Thyroid gland (tissue), 4 donors: ENCODE results near the gene PDZD8. TPM values are rescaled to one million over a fixed set of nuclear protein-coding genes. Genes with fewer than 3 reads are reported as not detected.
"Not testable (repeated sequence)": the region's sequence is repeated elsewhere in the genome, so short reads cannot be mapped to it uniquely, and the experiment has no call there.

Source experiments
- DNase-seq, 2 donors: peaks; one replicate each; pipeline ENCODE4 v3.0.0-alpha.2; 2019
- H3K27ac ChIP-seq, 3 donors: fragments of 200-600 bp; sonication (generic); 1 replicate in 2 of 3; 2 replicates in 1 of 3; pipeline ENCODE4 v1.5.1; 2016 to 2019; ENCODE audit warnings: mild to moderate bottlenecking in 1 of 3, moderate library complexity in 1 of 3
- H3K27me3 ChIP-seq: fragments of 200-600 bp; sonication (generic); one replicate; pipeline ENCODE4 v1.5.1; 2019
- H3K36me3 ChIP-seq, 2 donors: fragments of 200-600 bp; sonication (generic); one replicate each; pipeline ENCODE4 v1.5.1; 2016 to 2019
- H3K4me1 ChIP-seq, 2 donors: fragments of 200-600 bp; sonication (generic); one replicate each; pipeline ENCODE4 v1.5.1; 2017 to 2019
- H3K4me3 ChIP-seq, 3 donors: fragments of 200-600 bp; sonication (generic); replicated peaks in 1 of 3; 1 replicate in 2 of 3; 2 replicates in 1 of 3; pipeline ENCODE4 v1.5.1; 2016; ENCODE audit warnings: mild to moderate bottlenecking in 1 of 3
- H3K9me3 ChIP-seq: fragments of 200-600 bp; sonication (generic); one replicate; pipeline ENCODE4 v1.5.1; 2017
- CTCF ChIP-seq, 6 experiments: fragments of 200-600 bp in 3 of 6; fragments of 450-650 bp in 3 of 6; sonication (generic) in 3 of 6; IDR thresholded peaks; one replicate each; pipeline ENCODE4 v1.5.1; 2016 to 2019; ENCODE audit warnings: antibody characterized with exemption in 6 of 6, mild to moderate bottlenecking in 2 of 6, inconsistent platforms in 1 of 6, moderate library complexity in 1 of 6
- POLR2A ChIP-seq, 2 donors: fragments of 450-650 bp; IDR thresholded peaks; one replicate each; pipeline ENCODE4 v1.6.1; 2017; ENCODE audit warnings: antibody characterized with exemption in 2 of 2, mild to moderate bottlenecking in 2 of 2, moderate library complexity in 1 of 2
- WGBS, 2 donors: methylation state at CpG; one replicate each; pipeline ENCODE4 v1.1.5; 2017; 5-methylcytosine and 5-hydroxymethylcytosine counted together
- intact Hi-C: fragments of 100-400 bp; cut with DNase I; formaldehyde crosslinking; loops from one replicate; pipeline ENCODE4 v1.15.1; 2023
- total RNA-seq, 4 donors: library from RNA; depleted of rRNA; stranded (reverse); fragments of >200 nt; gene quantifications; one replicate each; pipeline ENCODE4 v1.2.3, GENCODE V29; 2016

PDZD8 gene
- total RNA-seq, 4 donors from 2014 or later, result 31.3 to 49.0 (median 35.1) TPM

DNA sequence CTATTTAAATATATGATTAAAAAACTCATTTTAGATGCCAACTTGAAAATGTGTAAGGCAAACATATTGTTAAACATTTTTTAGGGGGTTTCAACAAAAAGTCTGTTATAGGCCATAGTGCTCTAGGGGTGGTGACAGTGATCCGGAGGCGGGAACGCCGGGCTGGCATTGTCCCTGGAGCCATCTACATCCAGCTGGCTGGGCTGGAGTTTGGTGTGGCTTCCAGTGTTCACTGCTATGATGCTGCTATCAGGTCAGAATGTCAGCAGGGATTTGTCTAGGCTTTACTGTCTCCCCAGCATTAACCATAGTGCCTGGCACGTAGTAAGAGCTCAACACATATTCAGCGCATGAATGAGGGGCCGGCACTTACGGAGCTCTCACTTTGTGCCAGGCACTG is 136.2 kb downstream of the PDZD8 start:
- no peak overlapping the region for H3K4me3 ChIP-seq
- H3K27me3 ChIP-seq, result peaks cover 15% of the 10 kb centered on the region
- no peaks in the 10 kb centered on the region for H3K36me3 ChIP-seq
- DNase-seq, result no peak
- intact Hi-C loops, result no loop called here
- TF ChIP-seq POLR2A (IDR thresholded peaks at IDR 0.05) (no peak), CTCF (IDR thresholded peaks at IDR 0.05) (no peak)
- WGBS, 2 donors, result 79 to 90% methylated on average over 7 to 8 of the region's 8 CpGs
- peaks cover 0 to 16% of the 10 kb centered on the region in 2 donors for H3K4me1 ChIP-seq
- no peaks in the 10 kb centered on the region for H3K9me3 ChIP-seq
- H3K27ac ChIP-seq, result no peak overlapping the region

GRCh38 chr10:117237401-117237991 is 137.7 kb downstream of the PDZD8 start:
- H3K9me3 ChIP-seq, result no peaks in the 10 kb centered on the region
- H3K4me3 ChIP-seq, result no peak overlapping the region
- 88 to 90% methylated on average over 5 of the region's 5 CpGs for WGBS, 2 donors
- intact Hi-C loops, result no loop called here
- H3K27ac ChIP-seq, result no peak overlapping the region
- H3K4me1 ChIP-seq, result peaks cover 0 to 16% of the 10 kb centered on the region in 2 donors
- DNase-seq, result no peak
- H3K36me3 ChIP-seq, result no peaks in the 10 kb centered on the region
- peaks cover 13% of the 10 kb centered on the region for H3K27me3 ChIP-seq
- no peak for TF ChIP-seq POLR2A (IDR thresholded peaks at IDR 0.05)
- no peak for TF ChIP-seq CTCF (IDR thresholded peaks at IDR 0.05)

- intact Hi-C loops, result not testable (repeated sequence)
Observed at GRCh38 chr10:117230107-117230506, 145.1 kb downstream of the PDZD8 start.

GRCh38 chr10:117228210-117228609 is 147.0 kb downstream of the PDZD8 start:
- no peak overlapping the region for H3K27ac ChIP-seq
- TF ChIP-seq CTCF (IDR thresholded peaks at IDR 0.05), result no peak
- no peak for TF ChIP-seq POLR2A (IDR thresholded peaks at IDR 0.05)
- no peaks in the 10 kb centered on the region for H3K27me3 ChIP-seq
- DNase-seq, result no peak
- intact Hi-C loops, result no loop called here
- no peaks in the 10 kb centered on the region for H3K9me3 ChIP-seq
- H3K4me3 ChIP-seq, result no peak overlapping the region
- no peaks in the 10 kb centered on the region for H3K36me3 ChIP-seq
- H3K4me1 ChIP-seq, result no peaks in the 10 kb centered on the region

More at GRCh38 chr10:117230107-117230506, 145.1 kb downstream of the PDZD8 start:
- H3K36me3 ChIP-seq, H3K4me1 ChIP-seq, DNase-seq, H3K27me3 ChIP-seq, H3K27ac ChIP-seq, H3K4me3 ChIP-seq, H3K9me3 ChIP-seq: not testable (repeated sequence)
- 89 to 94% methylated on average over 4 of the region's 4 CpGs for WGBS, 2 donors

Other genes with a start within 250 kb of the PDZD8 start
- gene VAX1, start 237.2 kb downstream of the PDZD8 start, total RNA-seq, result not detected
- gene KCNK18, start 178.0 kb downstream of the PDZD8 start, total RNA-seq, result not detected
- under 1 TPM in 1 of 4 donors, not detected in 3; 0.13 TPM for gene SLC18A2, start 134.3 kb downstream of the PDZD8 start, total RNA-seq
- 1 to 10 TPM in 1 of 4 donors, not detected in 3; 1.0 TPM for gene EMX2, start 167.3 kb upstream of the PDZD8 start, total RNA-seq